Mucosa of rectum (tissue), 2 donors: ENCODE measurements around the gene ADAMTSL5.

Source experiments
- H3K27ac ChIP-seq, 2 donors: one replicate each; pipeline ENCODE4 v1.7.0; 2013; ENCODE audit warnings: inconsistent platforms in 2 of 2, low read depth in 2 of 2, low read length in 2 of 2
- H3K27me3 ChIP-seq, 2 donors: one replicate each; pipeline ENCODE4 v1.7.0; 2013; ENCODE audit warnings: low read length in 2 of 2; ENCODE audit not compliant: control insufficient read depth in 2 of 2, insufficient read depth in 2 of 2
- H3K36me3 ChIP-seq, 2 donors: one replicate each; pipeline ENCODE4 v1.7.0; 2013; ENCODE audit warnings: low read length in 2 of 2; ENCODE audit not compliant: control insufficient read depth in 2 of 2, insufficient read depth in 2 of 2
- H3K4me1 ChIP-seq, 2 donors: one replicate each; pipeline ENCODE4 v1.7.0; 2013; ENCODE audit warnings: low read length in 2 of 2, mild to moderate bottlenecking in 1 of 2; ENCODE audit not compliant: control insufficient read depth in 2 of 2, insufficient read depth in 2 of 2
- H3K4me3 ChIP-seq, 2 donors: one replicate each; pipeline ENCODE4 v1.7.0; 2013; ENCODE audit warnings: low read length in 2 of 2
- H3K9ac ChIP-seq, 2 donors: one replicate each; pipeline ENCODE4 v1.7.0; 2013; ENCODE audit warnings: low read length in 2 of 2, low read depth in 1 of 2, mild to moderate bottlenecking in 1 of 2
- H3K9me3 ChIP-seq, 2 donors: one replicate each; pipeline ENCODE4 v1.7.0; 2013; ENCODE audit warnings: low read length in 2 of 2; ENCODE audit not compliant: control insufficient read depth in 2 of 2
- donor health status: healthy.
- donor health status: Normal muscosa, but diverticular disease.

The ADAMTSL5 gene

DNA sequence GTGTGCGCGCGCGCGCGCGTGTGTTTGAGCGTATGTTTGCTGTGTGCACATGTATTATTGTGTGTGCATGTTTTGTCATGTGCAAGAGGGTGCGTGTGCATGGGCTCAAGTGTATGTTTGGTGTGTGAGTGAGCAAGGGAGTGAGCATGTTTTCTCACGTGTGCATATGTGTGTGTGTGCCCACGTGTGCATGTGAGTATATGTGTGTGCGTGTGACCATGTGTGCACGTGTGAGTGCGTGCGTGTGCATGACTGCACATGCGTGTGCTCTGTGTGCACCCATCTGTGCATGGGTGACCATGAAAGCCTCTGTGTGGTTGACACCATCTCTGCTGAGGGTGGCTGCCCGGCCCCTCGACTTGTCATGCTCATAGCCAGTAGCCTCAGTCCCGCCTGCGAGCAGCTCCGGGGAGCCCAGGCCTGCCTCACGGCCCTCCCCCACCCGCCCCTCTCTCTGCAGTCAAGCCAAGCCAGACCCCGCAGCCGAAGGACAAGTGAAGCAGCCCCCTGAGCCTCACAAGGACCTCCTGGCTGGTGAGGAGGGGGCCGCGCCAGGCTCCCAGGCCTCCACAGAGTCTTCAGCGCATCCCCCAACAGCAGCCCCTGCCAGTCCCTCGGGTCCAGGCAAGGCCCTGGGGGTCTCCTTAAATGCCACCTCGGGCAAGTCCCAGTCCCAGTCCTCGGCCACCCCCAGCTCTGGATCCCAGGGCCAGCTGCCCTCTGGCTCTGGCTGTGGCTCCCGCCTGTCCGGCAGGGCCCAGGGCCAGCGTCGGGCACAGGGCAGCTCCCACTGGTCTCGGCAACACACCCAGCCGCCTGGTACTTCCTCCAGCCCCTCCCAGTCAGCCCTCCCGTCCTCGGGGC is 15.9 kb downstream of the ADAMTSL5 start:
- Histone ChIP-seq H3K27ac (no peak overlapping the region), H3K9me3 (no peaks in the 10 kb centered on the region), H3K27me3 (peaks cover 6 to 21% of the 10 kb centered on the region in 2 donors), H3K4me1 (no peaks in the 10 kb centered on the region), H3K9ac (no peak overlapping the region), H3K4me3 (no peak overlapping the region), H3K36me3 (no peaks in the 10 kb centered on the region)

DNA sequence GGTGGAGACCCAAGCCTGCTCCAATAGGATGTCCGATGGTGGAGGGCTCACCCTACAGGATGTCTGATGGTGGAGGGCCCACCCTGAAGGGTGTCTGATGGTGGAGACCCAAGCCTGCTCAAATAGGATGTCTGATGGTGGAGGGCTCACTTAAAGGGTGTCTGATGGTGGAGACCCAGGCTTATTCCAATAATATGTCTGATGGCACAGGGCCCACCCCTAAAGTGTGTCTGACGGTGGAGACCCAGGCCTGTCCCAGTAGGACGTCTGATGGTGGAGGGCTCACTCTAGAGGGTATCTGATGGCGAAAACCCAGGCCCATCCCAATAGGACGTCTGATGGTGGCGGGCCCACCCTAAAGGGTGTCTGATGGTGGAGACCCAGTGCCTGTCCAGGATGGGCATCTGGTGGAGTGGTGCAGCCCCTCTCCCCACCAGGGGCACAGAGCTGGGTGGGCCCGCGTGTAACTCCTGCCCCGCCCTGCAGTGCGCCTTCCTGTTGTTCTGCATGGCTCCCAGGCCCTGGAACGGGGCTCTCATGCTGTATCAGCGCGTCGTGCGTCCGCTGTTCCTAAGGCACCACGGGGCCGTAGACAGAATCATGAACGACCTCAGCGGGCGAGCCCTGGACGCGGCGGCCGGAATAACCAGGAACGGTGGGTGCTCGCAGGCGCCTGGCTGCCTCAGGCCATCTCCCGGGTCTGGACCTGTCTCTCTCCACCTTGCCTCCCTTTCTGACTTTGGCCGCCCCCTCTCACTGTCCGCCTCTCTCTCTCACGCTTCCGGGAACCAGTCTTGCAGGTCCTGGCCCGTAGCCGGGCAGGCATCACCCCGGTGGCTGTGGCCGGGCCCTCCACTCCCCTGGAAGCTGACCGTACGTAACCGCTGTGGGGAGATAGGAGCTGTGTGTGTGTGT is 16.8 kb downstream of the ADAMTSL5 start:
- Histone ChIP-seq H3K27me3 (peaks cover 6 to 24% of the 10 kb centered on the region in 2 donors), H3K9me3 (no peaks in the 10 kb centered on the region), H3K36me3 (no peaks in the 10 kb centered on the region), H3K4me3 (no peak overlapping the region), H3K4me1 (peaks cover 6 to 8% of the 10 kb centered on the region in 2 donors), H3K27ac (no peak overlapping the region), H3K9ac (no peak overlapping the region)

DNA sequence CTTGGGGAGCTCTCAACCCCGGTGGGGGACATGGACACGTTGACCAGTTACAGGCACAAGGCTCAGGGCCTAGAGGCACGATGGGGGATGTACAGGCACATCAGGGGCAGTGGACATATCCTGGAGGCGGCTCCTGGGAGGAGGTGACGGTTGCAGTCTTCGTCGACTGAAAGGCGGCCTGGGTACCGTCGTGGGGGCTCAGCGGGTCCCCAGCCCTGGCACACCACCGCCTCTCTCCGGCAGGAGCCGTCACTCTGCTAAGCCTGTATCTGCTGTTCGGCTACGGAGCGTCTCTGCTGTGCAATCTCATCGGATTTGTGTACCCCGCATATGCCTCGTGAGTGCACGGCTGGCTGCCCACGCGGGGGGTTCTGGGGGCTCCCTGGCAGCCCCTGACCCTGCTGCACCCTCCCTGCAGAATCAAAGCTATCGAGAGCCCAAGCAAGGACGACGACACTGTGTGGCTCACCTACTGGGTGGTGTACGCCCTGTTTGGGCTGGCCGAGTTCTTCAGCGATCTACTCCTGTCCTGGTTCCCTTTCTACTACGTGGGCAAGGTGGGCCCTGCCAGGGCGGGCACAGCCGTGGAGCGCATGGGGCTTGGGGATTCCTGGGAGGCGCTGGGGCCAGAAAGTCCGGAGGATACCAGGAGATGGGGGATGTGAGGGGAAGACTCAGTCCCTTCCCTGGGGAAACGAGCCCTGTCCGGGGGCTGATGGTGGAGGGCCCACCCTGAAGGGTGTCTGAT is 17.6 kb downstream of the ADAMTSL5 start:
- no peaks in the 10 kb centered on the region for H3K9me3 ChIP-seq
- H3K4me1 ChIP-seq, result peaks cover 6 to 8% of the 10 kb centered on the region in 2 donors
- no peak overlapping the region for H3K4me3 ChIP-seq
- no peaks in the 10 kb centered on the region for H3K36me3 ChIP-seq
- no peak overlapping the region for H3K27ac ChIP-seq
- peaks cover 6 to 24% of the 10 kb centered on the region in 2 donors for H3K27me3 ChIP-seq
- H3K9ac ChIP-seq, result no peak overlapping the region

DNA sequence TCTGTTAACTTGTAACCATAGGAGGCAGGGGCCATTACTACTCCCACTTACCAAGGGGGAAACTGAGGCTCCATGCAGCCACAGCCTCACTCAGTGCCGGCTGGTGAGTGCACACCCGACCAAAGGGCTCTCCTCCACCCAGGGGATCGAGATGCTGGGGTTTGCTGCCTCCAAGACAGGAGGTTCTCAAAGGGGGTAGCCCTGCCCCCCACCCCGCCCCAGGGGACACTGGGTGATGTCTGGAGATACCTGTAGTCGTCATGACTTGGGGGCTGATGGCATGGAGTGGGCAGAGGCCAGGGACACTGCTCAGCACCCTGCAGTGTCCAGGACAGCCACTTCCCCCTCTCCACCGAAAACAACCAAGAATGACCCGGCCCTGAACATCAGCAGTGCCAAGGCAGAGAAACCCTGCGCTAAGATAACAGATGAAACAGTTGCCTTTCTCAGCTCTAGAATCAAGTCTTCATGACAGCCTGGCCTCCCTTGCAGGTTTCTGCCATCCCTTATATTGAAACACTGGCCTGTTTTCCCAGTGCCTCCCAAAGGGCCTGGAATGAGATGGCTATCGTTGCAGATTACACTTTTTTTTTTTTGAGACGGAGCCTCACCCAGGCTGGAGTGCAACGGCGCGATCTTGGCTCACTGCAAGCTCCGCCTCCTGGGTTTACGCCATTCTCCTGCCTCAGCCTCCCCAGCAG is 18.6 kb downstream of the ADAMTSL5 start:
- H3K36me3 ChIP-seq, result no peaks in the 10 kb centered on the region
- H3K4me1 ChIP-seq, result peaks cover 11 to 16% of the 10 kb centered on the region in 2 donors
- H3K27ac ChIP-seq, result no peak overlapping the region
- H3K9ac ChIP-seq, result no peak overlapping the region
- H3K27me3 ChIP-seq, result peaks cover 6 to 24% of the 10 kb centered on the region in 2 donors
- H3K9me3 ChIP-seq, result no peaks in the 10 kb centered on the region
- H3K4me3 ChIP-seq, result no peak overlapping the region

DNA sequence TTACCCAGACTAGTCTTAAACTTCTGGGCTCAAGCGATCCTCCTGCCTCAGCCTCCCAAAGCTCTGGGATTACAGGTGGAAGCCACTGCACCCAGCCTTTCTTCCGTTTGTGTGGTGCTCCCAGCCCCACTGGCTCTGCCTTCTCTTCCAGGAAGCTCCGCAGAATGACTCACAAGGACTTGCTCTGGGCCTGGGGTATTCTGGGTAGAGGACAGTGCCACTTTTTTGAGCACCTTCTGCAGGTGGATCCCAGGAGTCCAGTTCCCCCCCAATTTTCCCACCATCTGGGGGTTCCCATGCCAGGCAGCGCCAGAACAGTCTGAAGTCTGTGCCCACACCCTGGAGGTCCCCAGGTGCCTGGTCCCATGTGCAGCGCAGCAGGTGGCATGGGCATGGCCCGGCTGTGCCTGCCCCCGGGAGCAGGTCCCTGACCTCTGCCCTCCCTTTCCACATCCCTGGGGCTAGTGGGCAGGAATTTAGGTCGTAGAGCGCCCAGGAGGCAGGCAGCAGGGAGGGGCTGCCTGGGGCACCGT is 20.3 kb downstream of the ADAMTSL5 start:
- Histone ChIP-seq H3K36me3 (no peaks in the 10 kb centered on the region), H3K27ac (no peak overlapping the region), H3K27me3 (peaks cover 6 to 19% of the 10 kb centered on the region in 2 donors), H3K4me3 (no peak overlapping the region), H3K9me3 (no peaks in the 10 kb centered on the region), H3K9ac (no peak overlapping the region), H3K4me1 (peaks cover 11 to 16% of the 10 kb centered on the region in 2 donors)

DNA sequence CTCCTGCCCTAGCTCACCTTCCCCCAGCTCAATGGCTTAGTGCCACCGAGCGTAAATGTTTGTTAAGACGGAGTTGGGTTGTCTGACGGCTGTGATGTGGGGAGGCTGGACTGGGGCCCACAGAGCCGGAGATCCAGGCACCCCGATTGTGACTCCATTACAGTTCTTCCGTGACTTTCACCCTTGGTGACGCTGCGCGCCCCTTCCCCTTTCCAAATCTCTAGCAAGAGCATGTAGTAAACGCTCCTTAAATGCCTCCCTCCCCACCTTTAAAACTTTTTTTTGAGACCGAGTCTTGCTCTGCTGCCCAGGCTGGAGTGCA is 21.0 kb downstream of the ADAMTSL5 start:
- H3K9ac ChIP-seq, result no peak overlapping the region
- peak overlapping the region in 1 of 2 donors; percentile 75 for H3K4me3 ChIP-seq
- peaks cover 5 to 15% of the 10 kb centered on the region in 2 donors for H3K27me3 ChIP-seq
- no peaks in the 10 kb centered on the region for H3K36me3 ChIP-seq
- peaks cover 11 to 16% of the 10 kb centered on the region in 2 donors for H3K4me1 ChIP-seq
- no peak overlapping the region for H3K27ac ChIP-seq
- no peaks in the 10 kb centered on the region for H3K9me3 ChIP-seq

DNA sequence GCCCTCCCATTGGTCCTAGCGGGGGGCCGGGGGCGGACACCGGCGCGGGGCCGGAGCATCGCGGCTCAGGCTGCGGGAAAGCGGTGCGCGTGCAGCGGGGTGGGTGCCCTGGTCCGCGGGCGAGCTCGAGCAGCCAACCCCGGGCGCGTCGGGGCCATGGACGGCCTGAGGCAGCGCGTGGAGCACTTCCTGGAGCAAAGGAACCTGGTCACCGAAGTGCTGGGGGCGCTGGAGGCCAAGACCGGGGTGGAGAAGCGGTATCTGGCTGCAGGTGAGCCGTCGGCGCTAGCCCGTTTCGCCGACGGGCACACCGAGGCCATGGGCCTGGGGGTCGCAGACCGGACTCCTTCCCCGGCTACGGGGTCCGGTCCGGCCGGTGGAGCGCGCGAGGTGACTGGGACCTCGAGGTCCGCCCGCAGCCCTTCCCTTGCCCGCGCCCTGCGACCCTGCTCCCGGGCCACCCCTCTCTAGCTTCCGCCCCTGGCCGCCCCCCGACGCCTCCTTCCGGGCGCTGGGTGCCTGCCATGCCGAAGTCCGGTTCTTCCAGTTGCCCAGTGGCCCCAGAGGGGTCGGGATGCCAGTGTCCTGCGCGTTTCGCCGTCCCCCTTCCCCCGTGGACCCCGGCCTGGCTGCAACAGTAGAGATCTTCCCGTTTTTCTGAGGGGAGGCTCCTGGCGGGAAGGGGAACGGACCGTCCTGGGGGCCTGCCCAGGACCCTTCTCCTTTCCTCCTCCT is 21.5 kb downstream of the ADAMTSL5 start, which contains the start of gene REEP6:
Gene REEP6, plus strand, starts transcription at position 68 of the 735 bp plus-strand sequence. Its CDS starts 89 bp downstream, at position 157.
- peak within 1 kb of the TSS; percentile 88 to 92 for H3K4me3 ChIP-seq
- H3K36me3 ChIP-seq, result no peaks in the 10 kb centered on the region
- H3K27me3 ChIP-seq, result peaks cover 2 to 10% of the 10 kb centered on the region in 2 donors
- peak within 1 kb of the TSS; percentile 78 to 85 for H3K27ac ChIP-seq
- H3K9ac ChIP-seq, result peak within 1 kb of the TSS; percentile 75 to 78
- no peaks in the 10 kb centered on the region for H3K9me3 ChIP-seq
- peaks cover 11 to 16% of the 10 kb centered on the region in 2 donors for H3K4me1 ChIP-seq

DNA sequence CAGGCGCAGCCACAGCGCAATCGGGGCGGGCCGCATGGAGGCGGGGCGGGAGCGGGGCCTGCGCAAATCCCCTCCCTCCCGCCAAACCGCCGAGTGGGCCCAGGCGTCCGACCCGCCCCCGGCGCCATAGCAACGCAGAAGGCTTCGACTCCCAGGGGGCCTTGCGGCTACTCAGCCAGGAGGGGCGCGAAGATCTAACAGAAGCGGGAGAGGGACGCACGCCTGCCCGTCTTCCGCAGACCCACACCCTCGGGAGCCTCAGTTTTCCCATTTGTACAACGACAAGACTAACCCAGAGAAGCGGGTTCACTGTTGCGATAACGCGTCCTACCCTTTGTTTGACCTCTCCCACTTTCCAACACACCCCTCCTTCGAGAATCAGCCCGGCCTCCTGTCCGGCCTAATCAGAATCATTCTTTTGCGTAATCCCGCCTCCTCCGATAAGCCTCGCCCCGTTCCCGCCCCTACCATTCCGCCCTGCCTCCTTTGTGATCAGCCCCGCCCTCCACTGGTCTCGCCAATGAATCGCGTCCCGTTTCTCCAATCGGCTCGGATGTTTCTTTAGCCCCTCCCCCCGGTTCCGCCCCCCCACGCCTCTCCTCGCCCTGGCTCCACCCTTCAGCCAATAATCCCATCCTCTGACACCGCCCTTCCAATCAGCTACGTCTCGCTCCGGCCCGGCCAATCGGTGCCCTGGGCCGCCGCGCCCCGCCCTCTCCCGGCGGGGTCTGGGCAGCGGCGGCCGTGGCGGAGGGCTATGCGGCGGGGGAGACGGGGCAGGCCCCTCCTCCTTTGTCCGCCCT is 22.3 kb downstream of the ADAMTSL5 start, which contains the start of gene PCSK4:
Gene PCSK4, minus strand, starts transcription at position 40 of the 803 bp plus-strand sequence. Its CDS starts 4 bp downstream, at position 36.
- H3K4me3 ChIP-seq, result peak within 1 kb of the TSS; percentile 88 to 92
- H3K4me1 ChIP-seq, result peaks cover 11 to 16% of the 10 kb centered on the region in 2 donors
- peak within 1 kb of the TSS; percentile 78 to 85 for H3K27ac ChIP-seq
- H3K36me3 ChIP-seq, result no peaks in the 10 kb centered on the region
- no peaks in the 10 kb centered on the region for H3K9me3 ChIP-seq
- peaks cover 0 to 7% of the 10 kb centered on the region in 2 donors for H3K27me3 ChIP-seq
- H3K9ac ChIP-seq, result peak within 1 kb of the TSS; percentile 75 to 78
